ENCODE data around the gene PTRHD1.

PTRHD1 gene

GRCh38 chr2:24742730-24743129, 50.5 kb downstream of the PTRHD1 start:
- no peak for TF ChIP-seq CTCF (IDR thresholded peaks at IDR 0.05; ENCODE audit: insufficient read depth, low read depth, low read length, missing control alignments)
- no peak overlapping the region for H3K4me3 ChIP-seq (ENCODE audit: low read length)
- DNase-seq (ENCODE audit: low read depth), result no peak

GRCh38 chr2:24740142-24740541, 53.0 kb downstream of the PTRHD1 start:
- TF ChIP-seq CTCF (IDR thresholded peaks at IDR 0.05; ENCODE audit: insufficient read depth, low read depth, low read length, missing control alignments), result no peak
- DNase-seq (ENCODE audit: low read depth), result no peak
- no peak overlapping the region for H3K4me3 ChIP-seq (ENCODE audit: low read length)
